Measurements from ENCODE around the gene JMJD8.

GRCh38 chr16:641326-642188 is 42.6 kb downstream of the JMJD8 start, which contains the start of gene MCRIP2:
- TF ChIP-seq POLR2A (IDR thresholded peaks at IDR 0.05) = peak in 2 of 4 donors; percentile 55 to 66
- TF ChIP-seq CTCF (IDR thresholded peaks at IDR 0.05) = no peak

All from esophagus squamous epithelium (tissue), 4 donors.